Measurements from ENCODE around the gene SH3BGRL3. TPM values are rescaled to one million over a fixed set of nuclear protein-coding genes. Genes with fewer than 3 reads are reported as not detected.

The SH3BGRL3 gene
- total RNA-seq, 4 donors from 2014 or later = 53.5 to 104 (median 92.8) TPM

GRCh38 chr1:26285366-26286063 lies 5.6 kb downstream of the SH3BGRL3 start:
- peak; percentile 67 to 73 for DNase-seq (ENCODE audit: low spot score in 2 of 2)
- Histone ChIP-seq H3K4me1 (peaks cover 93% of the 10 kb centered on the region), H3K27me3 (no peaks in the 10 kb centered on the region), H3K4me3 (no peak overlapping the region), H3K9me3 (no peaks in the 10 kb centered on the region), H3K27ac (peak overlapping the region; percentile 75), H3K36me3 (no peaks in the 10 kb centered on the region)
- WGBS = 67% methylated on average over 3 of the region's 19 CpGs
- peak in 1 of 2 donors; percentile 10 for TF ChIP-seq CTCF (IDR thresholded peaks at IDR 0.05)
- TF ChIP-seq EP300 (IDR thresholded peaks at IDR 0.05) = no peak

GRCh38 chr1:26286064-26286416 lies 6.2 kb downstream of the SH3BGRL3 start:
- Histone ChIP-seq H3K36me3 (no peaks in the 10 kb centered on the region), H3K4me1 (peaks cover 93% of the 10 kb centered on the region), H3K4me3 (no peak overlapping the region), H3K27ac (peak overlapping the region; percentile 75), H3K27me3 (no peaks in the 10 kb centered on the region), H3K9me3 (no peaks in the 10 kb centered on the region)
- TF ChIP-seq EP300 (IDR thresholded peaks at IDR 0.05) (no peak), CTCF (IDR thresholded peaks at IDR 0.05) (no peak), POLR2A (IDR thresholded peaks at IDR 0.05) (no peak), POLR2AphosphoS5 (IDR thresholded peaks at IDR 0.05) (no peak)
- 86% methylated on average over 2 of the region's 2 CpGs for WGBS
- no peak for DNase-seq (ENCODE audit: low spot score in 2 of 2)

DNA sequence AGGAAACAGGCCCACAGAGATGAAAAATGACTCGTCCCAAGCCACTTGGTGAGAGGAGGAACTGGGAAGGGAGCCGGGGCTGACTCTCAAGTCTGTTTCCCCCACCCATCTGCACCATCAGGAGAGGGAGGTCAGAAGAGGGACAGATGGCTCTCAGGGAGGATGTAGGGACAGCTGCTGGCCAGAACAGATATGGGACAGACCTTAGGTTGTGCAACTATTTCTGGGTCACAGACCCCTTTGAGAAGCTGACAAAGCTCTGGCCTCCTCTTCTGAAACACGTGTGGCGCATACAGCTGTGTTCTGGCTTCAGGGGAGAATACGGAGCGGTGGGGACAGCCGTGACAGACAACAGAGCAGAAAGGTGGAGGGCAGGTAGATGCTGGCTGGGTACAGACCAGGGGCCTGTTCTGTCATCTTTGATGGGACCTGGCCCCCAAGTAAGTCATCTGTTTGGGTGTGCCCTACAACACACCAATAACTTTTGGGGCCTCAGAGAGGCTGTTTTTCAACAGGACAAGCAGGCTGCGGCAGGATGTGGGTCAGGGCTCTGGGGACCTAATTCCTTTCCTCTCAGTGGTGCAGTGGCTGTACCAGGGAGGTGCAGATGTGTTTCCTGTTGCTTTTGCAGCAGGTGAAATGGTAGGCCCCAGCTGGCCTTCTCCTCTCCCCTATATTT lies 7.3 kb downstream of the SH3BGRL3 start:
- Histone ChIP-seq H3K4me3 (no peak overlapping the region), H3K27me3 (no peaks in the 10 kb centered on the region), H3K9me3 (no peaks in the 10 kb centered on the region), H3K27ac (peak overlapping the region; percentile 75), H3K4me1 (peaks cover 89% of the 10 kb centered on the region), H3K36me3 (no peaks in the 10 kb centered on the region)
- DNase-seq (ENCODE audit: low spot score in 2 of 2) = peak in 1 of 2 donors; percentile 73
- TF ChIP-seq EP300 (IDR thresholded peaks at IDR 0.05) = no peak
- no peak for TF ChIP-seq CTCF (IDR thresholded peaks at IDR 0.05)
- peak in 2 of 3 donors; percentile 4 to 55 for TF ChIP-seq POLR2AphosphoS5 (IDR thresholded peaks at IDR 0.05)
- no peak for TF ChIP-seq POLR2A (IDR thresholded peaks at IDR 0.05)
- WGBS = 49% methylated on average over 8 of the region's 8 CpGs

DNA sequence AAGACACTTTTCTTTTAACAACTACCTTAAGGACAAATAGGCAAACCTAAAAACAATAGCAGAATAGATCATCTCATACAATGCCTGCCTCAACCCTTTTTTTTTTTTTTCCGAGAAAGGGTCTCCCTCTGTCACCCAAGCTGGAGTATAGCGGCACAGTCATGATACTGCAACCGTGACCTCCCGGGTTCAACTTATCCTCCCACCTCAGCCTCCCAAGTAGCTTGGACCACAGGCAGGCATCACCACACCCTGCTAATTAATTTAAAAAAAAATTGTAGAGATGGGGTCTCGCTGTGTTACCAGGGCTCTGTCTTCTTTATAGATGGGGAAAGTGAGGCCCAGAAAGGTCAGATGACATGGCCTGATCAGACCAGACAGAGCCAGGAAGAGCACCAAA lies 7.9 kb downstream of the SH3BGRL3 start:
- 93% methylated on average over 5 of the region's 5 CpGs for WGBS
- H3K27ac ChIP-seq = peak overlapping the region; percentile 7

More for the DNA sequence above, 7.9 kb downstream of the SH3BGRL3 start:
- DNase-seq (ENCODE audit: low spot score in 2 of 2) = no peak
- H3K4me1 ChIP-seq = peaks cover 83% of the 10 kb centered on the region
- no peaks in the 10 kb centered on the region for H3K36me3 ChIP-seq
- no peaks in the 10 kb centered on the region for H3K9me3 ChIP-seq
- no peak overlapping the region for H3K4me3 ChIP-seq
- TF ChIP-seq POLR2AphosphoS5 (IDR thresholded peaks at IDR 0.05) = no peak
- TF ChIP-seq CTCF (IDR thresholded peaks at IDR 0.05) = no peak
- TF ChIP-seq EP300 (IDR thresholded peaks at IDR 0.05) = no peak
- no peak for TF ChIP-seq POLR2A (IDR thresholded peaks at IDR 0.05)
- no peaks in the 10 kb centered on the region for H3K27me3 ChIP-seq
